Esophagus squamous epithelium (tissue), 5 donors: ENCODE measurements around the gene BNIPL. TPM values are rescaled to one million over a fixed set of nuclear protein-coding genes. Genes with fewer than 3 reads are reported as not detected.

Experiments
- DNase-seq: peaks from one replicate; lab custom pipeline; 2025; lab: John Stamatoyannopoulos, UW
- H3K27ac ChIP-seq, 4 donors: fragments of 200-600 bp; sonication (generic); one replicate each; pipeline ENCODE4 v1.5.1; 2016 to 2019; ENCODE audit warnings: mild to moderate bottlenecking in 1 of 4
- H3K27me3 ChIP-seq, 4 donors: fragments of 200-600 bp; sonication (generic); 1 replicate in 3 of 4; 2 replicates in 1 of 4; pipeline versions ENCODE4 v1.5.1 to v1.6.0; 2017 to 2021; ENCODE audit warnings: antibody characterized with exemption in 1 of 4
- H3K36me3 ChIP-seq, 3 donors: fragments of 200-600 bp; sonication (generic); one replicate each; pipeline ENCODE4 v1.5.1; 2016 to 2019
- H3K4me1 ChIP-seq, 3 donors: fragments of 200-600 bp; sonication (generic); one replicate each; pipeline ENCODE4 v1.5.1; 2017 to 2019
- H3K4me3 ChIP-seq, 4 donors: fragments of 200-600 bp; sonication (generic); 1 replicate in 3 of 4; 2 replicates in 1 of 4; pipeline ENCODE4 v1.5.1; 2016 to 2019; ENCODE audit warnings: mild to moderate bottlenecking in 2 of 4, moderate library complexity in 1 of 4
- H3K9me3 ChIP-seq, 3 donors: fragments of 200-600 bp; sonication (generic); one replicate each; pipeline ENCODE4 v1.5.1; 2016 to 2019
- POLR2A ChIP-seq, 4 donors: fragments of 450-650 bp; IDR thresholded peaks; one replicate each; pipeline ENCODE4 v1.6.1; 2017; ENCODE audit warnings: antibody characterized with exemption in 4 of 4, mild to moderate bottlenecking in 4 of 4, moderate library complexity in 3 of 4
- WGBS, 2 donors: methylation state at CpG; one replicate each; pipeline ENCODE4 v1.1.5; 2018; 5-methylcytosine and 5-hydroxymethylcytosine counted together
- intact Hi-C: fragments of 100-400 bp; cut with DNase I; formaldehyde crosslinking; loops from one replicate; pipeline ENCODE4 v1.15.0; 2022
- small RNA-seq, 4 donors: library from RNA; depleted of rRNA; stranded (forward); fragments of <200 nt; gene quantifications; one replicate each; pipeline ENCODE3, GENCODE V24; 2016
- total RNA-seq, 4 donors: library from RNA; depleted of rRNA; stranded (reverse); fragments of >200 nt; gene quantifications; one replicate each; pipeline ENCODE4 v1.1.0, GENCODE V29; 2016
- TF ChIP-seq, protein P1 (sequence below), 6 experiments: fragments of 450-650 bp in 4 of 6; fragments of 200-600 bp in 2 of 6; sonication (generic) in 2 of 6; IDR thresholded peaks; one replicate each; pipeline ENCODE4 v1.5.1; 2016 to 2019; ENCODE audit warnings: antibody characterized with exemption in 6 of 6, mild to moderate bottlenecking in 4 of 6, moderate library complexity in 4 of 6
- donor health status: DM: yes; HTN: yes; CAD: no.

Gene BNIPL
- total RNA-seq, 4 donors from 2014 or later: 52.7 to 168 (median 96.1) TPM

GRCh38 chr1:151072224-151072623 is 35.8 kb downstream of the BNIPL start:
- no peak for DNase-seq
- TF ChIP-seq, protein P1, sequence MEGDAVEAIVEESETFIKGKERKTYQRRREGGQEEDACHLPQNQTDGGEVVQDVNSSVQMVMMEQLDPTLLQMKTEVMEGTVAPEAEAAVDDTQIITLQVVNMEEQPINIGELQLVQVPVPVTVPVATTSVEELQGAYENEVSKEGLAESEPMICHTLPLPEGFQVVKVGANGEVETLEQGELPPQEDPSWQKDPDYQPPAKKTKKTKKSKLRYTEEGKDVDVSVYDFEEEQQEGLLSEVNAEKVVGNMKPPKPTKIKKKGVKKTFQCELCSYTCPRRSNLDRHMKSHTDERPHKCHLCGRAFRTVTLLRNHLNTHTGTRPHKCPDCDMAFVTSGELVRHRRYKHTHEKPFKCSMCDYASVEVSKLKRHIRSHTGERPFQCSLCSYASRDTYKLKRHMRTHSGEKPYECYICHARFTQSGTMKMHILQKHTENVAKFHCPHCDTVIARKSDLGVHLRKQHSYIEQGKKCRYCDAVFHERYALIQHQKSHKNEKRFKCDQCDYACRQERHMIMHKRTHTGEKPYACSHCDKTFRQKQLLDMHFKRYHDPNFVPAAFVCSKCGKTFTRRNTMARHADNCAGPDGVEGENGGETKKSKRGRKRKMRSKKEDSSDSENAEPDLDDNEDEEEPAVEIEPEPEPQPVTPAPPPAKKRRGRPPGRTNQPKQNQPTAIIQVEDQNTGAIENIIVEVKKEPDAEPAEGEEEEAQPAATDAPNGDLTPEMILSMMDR (IDR thresholded peaks at IDR 0.05): no peak
- TF ChIP-seq POLR2A (IDR thresholded peaks at IDR 0.05): no peak
- intact Hi-C loops: no loop called here
- WGBS, 2 donors: 64 to 68% methylated on average over 12 to 13 of the region's 13 CpGs
- H3K4me3 ChIP-seq: no peak overlapping the region
- H3K36me3 ChIP-seq: peaks cover 0 to 24% (median 0%) of the 10 kb centered on the region in 3 donors
- H3K27me3 ChIP-seq: no peaks in the 10 kb centered on the region
- no peaks in the 10 kb centered on the region for H3K9me3 ChIP-seq
- peaks cover 11 to 26% (median 16%) of the 10 kb centered on the region in 3 donors for H3K4me1 ChIP-seq
- peak overlapping the region in 3 of 4 donors; percentile 5 to 100 (median 99) for H3K27ac ChIP-seq

DNA sequence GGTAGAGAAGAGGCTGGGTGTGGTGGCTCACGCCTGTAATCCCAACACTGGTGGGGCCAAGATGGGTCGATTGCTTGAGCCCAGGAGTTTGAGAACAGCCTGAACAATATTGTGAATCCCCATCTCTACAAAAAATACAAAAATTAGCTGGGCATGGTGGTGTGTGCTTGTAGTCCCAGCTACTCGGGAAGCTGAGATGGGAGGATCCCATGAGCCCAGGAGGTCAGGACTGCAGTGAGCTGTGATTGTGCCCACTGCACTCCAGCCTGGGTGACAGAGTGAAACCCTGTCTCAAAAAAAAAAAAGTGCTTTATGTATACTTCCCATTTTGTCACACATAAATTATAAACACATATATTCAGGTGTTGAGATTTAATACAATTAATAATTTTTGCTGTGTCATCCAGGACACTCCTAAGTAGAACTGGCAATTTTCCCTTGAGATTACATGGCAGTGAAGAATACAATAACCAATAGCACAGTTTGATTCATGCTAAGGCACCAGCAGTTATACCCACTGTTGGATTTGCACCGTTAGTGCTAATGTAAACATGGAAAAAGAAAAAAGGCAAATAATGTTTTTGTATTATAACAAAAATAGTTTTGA is 49.7 kb downstream of the BNIPL start:
- Histone ChIP-seq H3K27ac (peak overlapping the region in 2 of 4 donors; percentile 27 to 41), H3K9me3 (no peaks in the 10 kb centered on the region), H3K4me1 (peaks cover 0 to 11% (median 0%) of the 10 kb centered on the region in 3 donors), H3K27me3 (no peaks in the 10 kb centered on the region), H3K4me3 (no peak overlapping the region), H3K36me3 (peaks cover 0 to 30% (median 0%) of the 10 kb centered on the region in 3 donors)
- no peak for TF ChIP-seq POLR2A (IDR thresholded peaks at IDR 0.05)
- TF ChIP-seq, protein P1 (IDR thresholded peaks at IDR 0.05): no peak
- WGBS, 2 donors: 55 to 64% methylated on average over 4 of the region's 4 CpGs
- intact Hi-C loops: no loop called here
- DNase-seq: no peak

Small RNA genes within 50 kb of the gene (small RNA-seq; reads per million reads assigned to genes)
- gene RNU6-884P: 0 reads per million in 4 donors

Other genes with a start within 250 kb of the BNIPL start
- gene CTSK, start 228.3 kb upstream of the BNIPL start, total RNA-seq: 10 to 100 TPM in 2 of 4 donors, 1 to 10 TPM in 2; 3.0 to 71.7 (median 38.5) TPM
- gene ARNT, start 160.0 kb upstream of the BNIPL start, total RNA-seq: 10 to 100 TPM; 20.5 to 39.9 (median 25.0) TPM
- gene CTXND2, start 149.4 kb upstream of the BNIPL start, total RNA-seq: not detected
- 10 to 100 TPM; 20.5 to 39.5 (median 25.3) TPM for gene SETDB1, start 110.2 kb upstream of the BNIPL start, total RNA-seq
- 10 to 100 TPM; 18.2 to 72.7 (median 45.4) TPM for gene CERS2, start 61.8 kb upstream of the BNIPL start, total RNA-seq
- 1 to 10 TPM; 1.2 to 7.8 (median 4.4) TPM for gene ANXA9, start 54.3 kb upstream of the BNIPL start, total RNA-seq
- 10 to 100 TPM; 25.4 to 52.5 (median 37.1) TPM for gene MINDY1, start 29.7 kb upstream of the BNIPL start, total RNA-seq
- gene PRUNE1, start 28.1 kb upstream of the BNIPL start, total RNA-seq: 10 to 100 TPM in 3 of 4 donors, 1 to 10 TPM in 1; 8.9 to 21.0 (median 15.9) TPM
- gene C1orf56, start 11.2 kb downstream of the BNIPL start, total RNA-seq: 1 to 10 TPM in 3 of 4 donors, under 1 TPM in 1; 0.23 to 3.2 (median 2.3) TPM
- 100 to 1,000 TPM in 3 of 4 donors, 10 to 100 TPM in 1; 86.7 to 128 (median 115) TPM for gene CDC42SE1, start 23.0 kb downstream of the BNIPL start, total RNA-seq
- 1 to 10 TPM in 2 of 4 donors, under 1 TPM in 2; 0.38 to 1.6 (median 0.92) TPM for gene MLLT11, start 23.8 kb downstream of the BNIPL start, total RNA-seq
- 10 to 100 TPM in 3 of 4 donors, 1 to 10 TPM in 1; 7.1 to 15.8 (median 11.0) TPM for gene GABPB2, start 34.2 kb downstream of the BNIPL start, total RNA-seq
- 1 to 10 TPM in 3 of 4 donors, under 1 TPM in 1; 0.91 to 3.8 (median 2.0) TPM for gene SEMA6C, start 110.0 kb downstream of the BNIPL start, total RNA-seq
- gene TNFAIP8L2, start 120.1 kb downstream of the BNIPL start, total RNA-seq: 1 to 10 TPM in 2 of 4 donors, not detected in 2; 2.3 to 5.7 TPM
- 1 to 10 TPM; 4.6 to 8.8 (median 5.9) TPM for gene LYSMD1, start 129.3 kb downstream of the BNIPL start, total RNA-seq
- gene SCNM1, start 129.6 kb downstream of the BNIPL start, total RNA-seq: 10 to 100 TPM; 15.2 to 29.8 (median 18.5) TPM
- not detected for gene TMOD4, start 139.4 kb downstream of the BNIPL start, total RNA-seq
- gene VPS72, start 153.6 kb downstream of the BNIPL start, total RNA-seq: 10 to 100 TPM; 17.2 to 38.3 (median 29.7) TPM
- gene PIP5K1A, start 162.0 kb downstream of the BNIPL start, total RNA-seq: 10 to 100 TPM; 21.5 to 49.2 (median 36.6) TPM
- gene PSMD4, start 218.1 kb downstream of the BNIPL start, total RNA-seq: 100 to 1,000 TPM in 3 of 4 donors, 10 to 100 TPM in 1; 78.2 to 117 (median 109) TPM
- gene ZNF687, start 245.7 kb downstream of the BNIPL start, total RNA-seq: 10 to 100 TPM; 16.5 to 28.5 (median 18.3) TPM